ENCODE measurements around the gene IRGC. TPM values are rescaled to one million over a fixed set of nuclear protein-coding genes. Genes with fewer than 3 reads are reported as not detected.
A peak's percentile ranks its signal among the peaks of the same experiment; 100 is the strongest.

Gene IRGC
- total and polyA plus RNA-seq, 9 of the 15 experiments (the other 6 are each of a cell fraction or from before 2014, with no cell fraction given) = not detected

DNA sequence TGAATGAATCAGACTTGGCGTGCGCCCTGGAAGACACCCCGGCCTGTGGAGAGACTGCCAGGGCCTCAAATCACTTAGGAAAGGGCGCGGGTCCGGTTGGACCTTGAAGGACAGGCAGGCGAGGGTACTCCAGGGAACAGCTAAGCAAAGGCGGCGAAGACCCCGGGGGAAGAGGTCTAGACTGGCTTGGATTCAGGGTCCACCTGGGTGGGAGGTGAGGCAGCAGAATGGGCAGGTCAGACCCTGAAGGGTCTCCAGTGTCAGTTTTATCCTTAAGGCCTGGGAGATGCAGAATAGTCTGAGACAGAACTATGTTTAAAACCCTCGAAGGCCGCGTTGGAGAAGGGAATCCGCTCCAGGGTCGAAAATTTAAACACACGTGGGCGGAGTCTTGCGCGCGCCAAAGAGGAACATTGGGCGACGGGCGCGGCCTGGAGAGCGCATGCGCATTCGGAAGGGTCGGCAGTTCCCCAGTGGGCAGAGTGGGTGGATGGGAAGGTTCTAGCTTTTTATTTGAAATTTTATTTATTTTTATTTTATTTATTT is 39.5 kb downstream of the IRGC start (continued):
- no peak for TF ChIP-seq SRSF9 (IDR thresholded peaks at IDR 0.05; ENCODE audit: borderline replicate concordance, low read depth, low read length)
- TF ChIP-seq, protein P1, sequence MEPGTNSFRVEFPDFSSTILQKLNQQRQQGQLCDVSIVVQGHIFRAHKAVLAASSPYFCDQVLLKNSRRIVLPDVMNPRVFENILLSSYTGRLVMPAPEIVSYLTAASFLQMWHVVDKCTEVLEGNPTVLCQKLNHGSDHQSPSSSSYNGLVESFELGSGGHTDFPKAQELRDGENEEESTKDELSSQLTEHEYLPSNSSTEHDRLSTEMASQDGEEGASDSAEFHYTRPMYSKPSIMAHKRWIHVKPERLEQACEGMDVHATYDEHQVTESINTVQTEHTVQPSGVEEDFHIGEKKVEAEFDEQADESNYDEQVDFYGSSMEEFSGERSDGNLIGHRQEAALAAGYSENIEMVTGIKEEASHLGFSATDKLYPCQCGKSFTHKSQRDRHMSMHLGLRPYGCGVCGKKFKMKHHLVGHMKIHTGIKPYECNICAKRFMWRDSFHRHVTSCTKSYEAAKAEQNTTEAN (CRISPR knock-in tag; IDR thresholded peaks at IDR 0.05) = no peak
- no peak for TF ChIP-seq ZNF239 (CRISPR knock-in tag; IDR thresholded peaks at IDR 0.05)
- TF ChIP-seq XRCC4 (IDR thresholded peaks at IDR 0.05; ENCODE audit: extremely low read depth, insufficient read depth, insufficient read length) = no peak
- no peak for TF ChIP-seq BMI1 (IDR thresholded peaks at IDR 0.05; ENCODE audit: low read length)
- no peak for TF ChIP-seq ZNF780A (CRISPR knock-in tag; IDR thresholded peaks at IDR 0.05)
- TF ChIP-seq, protein P2, sequence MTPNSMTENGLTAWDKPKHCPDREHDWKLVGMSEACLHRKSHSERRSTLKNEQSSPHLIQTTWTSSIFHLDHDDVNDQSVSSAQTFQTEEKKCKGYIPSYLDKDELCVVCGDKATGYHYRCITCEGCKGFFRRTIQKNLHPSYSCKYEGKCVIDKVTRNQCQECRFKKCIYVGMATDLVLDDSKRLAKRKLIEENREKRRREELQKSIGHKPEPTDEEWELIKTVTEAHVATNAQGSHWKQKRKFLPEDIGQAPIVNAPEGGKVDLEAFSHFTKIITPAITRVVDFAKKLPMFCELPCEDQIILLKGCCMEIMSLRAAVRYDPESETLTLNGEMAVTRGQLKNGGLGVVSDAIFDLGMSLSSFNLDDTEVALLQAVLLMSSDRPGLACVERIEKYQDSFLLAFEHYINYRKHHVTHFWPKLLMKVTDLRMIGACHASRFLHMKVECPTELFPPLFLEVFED (CRISPR knock-in tag; conservative IDR thresholded peaks at IDR 0.05) = no peak
- TF ChIP-seq RBM15 (IDR thresholded peaks at IDR 0.05; ENCODE audit: insufficient read depth, low read length) = no peak
- TF ChIP-seq ZNF316 (IDR thresholded peaks at IDR 0.05) = no peak
- TF ChIP-seq TAL1 (IDR thresholded peaks at IDR 0.05) = no peak
- TF ChIP-seq ETV6 (IDR thresholded peaks at IDR 0.05; ENCODE audit: borderline replicate concordance in 1 of 2, low read depth in 2 of 2, low read length in 1 of 2) = no peak
- no peak for TF ChIP-seq ETV6 (CRISPR knock-in tag; IDR thresholded peaks at IDR 0.05; ENCODE audit: borderline replicate concordance)
- no peak for TF ChIP-seq PHF8 (IDR thresholded peaks at IDR 0.05; ENCODE audit: borderline replicate concordance, low read length)
- TF ChIP-seq CC2D1A (IDR thresholded peaks at IDR 0.05) = peak; percentile 42; the same call in 1 of the 2 replicates
- TF ChIP-seq FOXA1 (IDR thresholded peaks at IDR 0.05; ENCODE audit: borderline replicate concordance) = no peak
- no peak for TF ChIP-seq BDP1 (IDR thresholded peaks at IDR 0.05; ENCODE audit: insufficient read depth, insufficient read length)
- 0 out of 2 replicates have a peak, but pooled peaks have one; percentile 9 for TF ChIP-seq ZNF57 (CRISPR knock-in tag; IDR thresholded peaks at IDR 0.05)
- no peak for TF ChIP-seq SNIP1 (IDR thresholded peaks at IDR 0.05; ENCODE audit: low read depth)
- no peak for TF ChIP-seq MIER1 (IDR thresholded peaks at IDR 0.05; ENCODE audit: low read depth)
- no peak for TF ChIP-seq ZNF324 (CRISPR knock-in tag; IDR thresholded peaks at IDR 0.05)
- no peak; the same call in 1 of the 2 replicates for TF ChIP-seq DPF2 (IDR thresholded peaks at IDR 0.05)
- TF ChIP-seq, protein P3, sequence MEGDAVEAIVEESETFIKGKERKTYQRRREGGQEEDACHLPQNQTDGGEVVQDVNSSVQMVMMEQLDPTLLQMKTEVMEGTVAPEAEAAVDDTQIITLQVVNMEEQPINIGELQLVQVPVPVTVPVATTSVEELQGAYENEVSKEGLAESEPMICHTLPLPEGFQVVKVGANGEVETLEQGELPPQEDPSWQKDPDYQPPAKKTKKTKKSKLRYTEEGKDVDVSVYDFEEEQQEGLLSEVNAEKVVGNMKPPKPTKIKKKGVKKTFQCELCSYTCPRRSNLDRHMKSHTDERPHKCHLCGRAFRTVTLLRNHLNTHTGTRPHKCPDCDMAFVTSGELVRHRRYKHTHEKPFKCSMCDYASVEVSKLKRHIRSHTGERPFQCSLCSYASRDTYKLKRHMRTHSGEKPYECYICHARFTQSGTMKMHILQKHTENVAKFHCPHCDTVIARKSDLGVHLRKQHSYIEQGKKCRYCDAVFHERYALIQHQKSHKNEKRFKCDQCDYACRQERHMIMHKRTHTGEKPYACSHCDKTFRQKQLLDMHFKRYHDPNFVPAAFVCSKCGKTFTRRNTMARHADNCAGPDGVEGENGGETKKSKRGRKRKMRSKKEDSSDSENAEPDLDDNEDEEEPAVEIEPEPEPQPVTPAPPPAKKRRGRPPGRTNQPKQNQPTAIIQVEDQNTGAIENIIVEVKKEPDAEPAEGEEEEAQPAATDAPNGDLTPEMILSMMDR (IDR thresholded peaks at IDR 0.05 in 2 of 3, conservative IDR thresholded peaks at IDR 0.05 in 1 of 3; ENCODE audit: insufficient read depth in 2 of 3, low read depth in 1 of 3, low read length in 3 of 3) = no peak
- no peak for TF ChIP-seq SETDB1 (IDR thresholded peaks at IDR 0.05; ENCODE audit: low read length)
- TF ChIP-seq SIN3A (IDR thresholded peaks at IDR 0.05; ENCODE audit: borderline replicate concordance in 2 of 2, control insufficient read depth in 1 of 2, low read depth in 2 of 2, low read length in 2 of 2) = no peak
- TF ChIP-seq, protein P4, sequence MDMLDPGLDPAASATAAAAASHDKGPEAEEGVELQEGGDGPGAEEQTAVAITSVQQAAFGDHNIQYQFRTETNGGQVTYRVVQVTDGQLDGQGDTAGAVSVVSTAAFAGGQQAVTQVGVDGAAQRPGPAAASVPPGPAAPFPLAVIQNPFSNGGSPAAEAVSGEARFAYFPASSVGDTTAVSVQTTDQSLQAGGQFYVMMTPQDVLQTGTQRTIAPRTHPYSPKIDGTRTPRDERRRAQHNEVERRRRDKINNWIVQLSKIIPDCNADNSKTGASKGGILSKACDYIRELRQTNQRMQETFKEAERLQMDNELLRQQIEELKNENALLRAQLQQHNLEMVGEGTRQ (CRISPR knock-in tag; IDR thresholded peaks at IDR 0.05) = peak; percentile 11; the same call in 1 of the 2 replicates
- TF ChIP-seq KHSRP (IDR thresholded peaks at IDR 0.05) = no peak
- no peak for TF ChIP-seq RCOR1 (IDR thresholded peaks at IDR 0.05; ENCODE audit: borderline replicate concordance in 1 of 2, low read depth in 2 of 2, low read length in 2 of 2)

All from K562 (cell line).